GM12891 (cell line): Measurements from ENCODE around the gene GPR153.

ENCODE experiments used
- DNase-seq: peaks from one replicate; pipeline ENCODE4 v3.0.0; 2011; ENCODE audit warnings: low spot score; ENCODE audit not compliant: insufficient read length
- FAIRE-seq: peaks from 2 replicates; lab custom pipeline; 2011; peaks lifted over from hg19 to GRCh38; lab: Jason Lieb, UNC
- PAX5 ChIP-seq: IDR thresholded peaks from 2 replicates; pipeline ENCODE4 v1.6.1; 2011; ENCODE audit warnings: low read length, moderate library complexity, mild to moderate bottlenecking; ENCODE audit not compliant: insufficient read depth, severe bottlenecking
- POLR2A ChIP-seq: IDR thresholded peaks from 2 replicates; pipeline ENCODE4 v1.6.1; 2011; ENCODE audit warnings: low read depth, low read length, control low read depth
- POLR2AphosphoS5 ChIP-seq: IDR thresholded peaks from 2 replicates; pipeline ENCODE4 v1.6.1; 2011; ENCODE audit warnings: low read depth, low read length, control low read depth
- POU2F2 ChIP-seq: IDR thresholded peaks from 2 replicates; pipeline ENCODE4 v1.6.1; 2011; ENCODE audit warnings: low read depth, mild to moderate bottlenecking, control low read depth, low read length, moderate library complexity
- SPI1 ChIP-seq: IDR thresholded peaks from 2 replicates; pipeline ENCODE4 v1.6.1; 2011; ENCODE audit warnings: low read depth, low read length, control low read depth
- TAF1 ChIP-seq: IDR thresholded peaks from 2 replicates; pipeline ENCODE4 v1.6.1; 2011; ENCODE audit warnings: low read depth, low read length, control low read depth

GPR153 gene

GRCh38 chr1:6245869-6246496 is 14.9 kb downstream of the GPR153 start:
- FAIRE-seq (no peak), DNase-seq (no peak)
- TF ChIP-seq POLR2AphosphoS5 (no peak), TAF1 (no peak), PAX5 (no peak), POLR2A (no peak), POU2F2 (no peak), SPI1 (no peak)

DNA sequence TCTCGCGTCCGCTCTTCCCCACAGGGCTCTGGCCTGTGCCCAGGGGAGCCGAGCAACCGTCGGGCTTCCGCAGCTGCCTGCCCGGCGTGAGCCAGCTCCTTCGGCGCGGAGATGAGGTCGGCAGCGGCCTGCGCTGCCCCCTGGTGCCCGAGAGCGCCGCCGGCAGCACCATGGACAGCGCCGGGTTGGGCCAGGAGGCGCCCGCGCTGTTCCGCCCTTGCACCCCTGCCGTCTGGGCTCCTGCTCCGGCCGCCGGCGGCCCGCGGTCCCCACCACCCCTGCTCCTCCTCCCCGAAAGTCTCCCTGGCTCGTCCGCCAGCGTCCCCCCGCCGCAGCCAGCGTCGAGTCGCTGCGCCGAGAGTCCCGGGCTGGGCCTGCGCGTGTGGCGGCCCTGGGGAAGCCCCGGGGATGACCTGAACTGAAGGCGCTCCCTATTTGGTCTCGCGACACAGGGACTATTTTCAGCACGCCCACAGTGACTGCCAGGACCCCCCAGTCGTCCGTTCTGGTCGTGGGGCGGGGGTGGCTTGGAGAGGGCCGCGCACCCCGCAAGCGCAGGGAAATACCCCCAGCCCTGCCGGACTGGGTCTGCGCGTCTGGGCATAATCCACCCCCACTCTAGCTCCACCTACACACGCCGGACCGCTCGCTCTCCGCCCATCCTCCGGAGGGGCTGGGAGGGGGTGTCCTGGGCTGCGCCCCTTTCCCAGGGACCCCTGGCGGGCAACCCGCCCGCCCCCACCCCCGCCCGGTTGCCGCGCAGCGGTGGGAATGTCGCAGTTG is 15.6 kb downstream of the GPR153 start:
- FAIRE-seq (peak; percentile 95), DNase-seq (peak; percentile 93)

DNA sequence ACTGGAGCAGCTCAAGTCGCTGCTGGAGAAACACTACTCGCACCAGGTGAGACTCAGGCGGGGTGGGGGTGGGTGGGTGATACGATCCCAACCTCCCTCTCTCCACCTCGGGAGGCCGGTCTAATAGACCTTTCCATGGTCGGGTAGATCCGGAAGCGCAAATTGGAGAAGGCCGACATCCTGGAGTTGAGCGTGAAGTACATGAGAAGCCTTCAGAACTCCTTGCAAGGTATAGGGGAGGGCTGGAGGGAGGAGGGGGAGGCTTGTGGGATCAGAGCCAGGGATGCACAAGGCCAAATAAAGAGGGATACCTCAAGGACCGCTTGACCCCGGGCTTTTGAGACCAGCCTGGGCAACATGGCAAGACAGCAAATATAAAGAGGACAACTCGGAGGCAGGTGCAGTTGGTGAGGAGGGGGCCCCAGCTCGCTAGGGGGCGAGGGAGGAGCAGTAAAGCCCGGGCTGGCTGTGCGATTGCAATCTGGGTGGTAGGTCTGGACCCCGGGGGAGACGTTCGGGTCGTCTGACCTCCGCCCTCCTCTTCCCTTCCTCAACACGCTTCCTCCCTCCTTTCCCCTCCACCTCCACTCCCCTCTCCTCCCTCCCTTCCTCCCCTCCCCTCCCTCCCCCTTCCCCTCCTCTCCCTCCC is 16.4 kb downstream of the GPR153 start:
- DNase-seq (no peak), FAIRE-seq (no peak)
- TF ChIP-seq POU2F2 (no peak), POLR2AphosphoS5 (no peak), TAF1 (no peak), SPI1 (no peak), POLR2A (no peak), PAX5 (no peak)

More for the DNA sequence above, 15.6 kb downstream of the GPR153 start:
- TF ChIP-seq SPI1, result 0 out of 2 replicates have a peak, but pooled peaks have one; percentile 12
- TF ChIP-seq PAX5, result no peak

DNA sequence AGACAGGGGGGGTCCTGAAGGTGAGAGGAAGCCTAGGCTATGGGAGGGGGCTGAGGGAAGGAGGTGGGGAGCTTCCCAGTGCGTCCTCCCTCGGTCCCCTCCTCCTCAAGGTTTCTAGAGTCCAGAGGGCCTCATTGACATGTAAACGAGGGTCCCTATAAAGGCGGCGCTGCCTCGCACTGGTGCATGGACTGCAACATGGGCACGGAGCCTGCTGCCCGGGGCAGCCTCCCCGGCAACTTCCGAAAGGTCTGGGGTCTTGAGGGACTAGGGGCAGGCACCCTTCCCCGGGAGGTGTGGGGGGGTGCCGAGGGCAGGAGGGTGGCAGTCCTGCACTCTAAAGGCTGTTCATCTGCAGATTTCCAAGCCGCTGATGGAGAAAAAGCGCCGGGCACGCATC is 16.9 kb downstream of the GPR153 start, which contains the start of gene HES3:
HES3 (plus strand) TSS at position 187 of the 400 bp plus-strand sequence; CDS start at position 374, 187 bp downstream.
- no peak for FAIRE-seq
- no peak for DNase-seq
- no peak for TF ChIP-seq POLR2A
- no peak for TF ChIP-seq SPI1
- no peak for TF ChIP-seq POU2F2
- TF ChIP-seq TAF1, result no peak
- no peak for TF ChIP-seq PAX5
- TF ChIP-seq POLR2AphosphoS5, result no peak

GRCh38 chr1:6243053-6243834 is 17.7 kb downstream of the GPR153 start:
- TF ChIP-seq TAF1 (no peak), POLR2A (no peak), POLR2AphosphoS5 (no peak), SPI1 (no peak), POU2F2 (no peak), PAX5 (no peak)
- no peak for DNase-seq
- no peak for FAIRE-seq

DNA sequence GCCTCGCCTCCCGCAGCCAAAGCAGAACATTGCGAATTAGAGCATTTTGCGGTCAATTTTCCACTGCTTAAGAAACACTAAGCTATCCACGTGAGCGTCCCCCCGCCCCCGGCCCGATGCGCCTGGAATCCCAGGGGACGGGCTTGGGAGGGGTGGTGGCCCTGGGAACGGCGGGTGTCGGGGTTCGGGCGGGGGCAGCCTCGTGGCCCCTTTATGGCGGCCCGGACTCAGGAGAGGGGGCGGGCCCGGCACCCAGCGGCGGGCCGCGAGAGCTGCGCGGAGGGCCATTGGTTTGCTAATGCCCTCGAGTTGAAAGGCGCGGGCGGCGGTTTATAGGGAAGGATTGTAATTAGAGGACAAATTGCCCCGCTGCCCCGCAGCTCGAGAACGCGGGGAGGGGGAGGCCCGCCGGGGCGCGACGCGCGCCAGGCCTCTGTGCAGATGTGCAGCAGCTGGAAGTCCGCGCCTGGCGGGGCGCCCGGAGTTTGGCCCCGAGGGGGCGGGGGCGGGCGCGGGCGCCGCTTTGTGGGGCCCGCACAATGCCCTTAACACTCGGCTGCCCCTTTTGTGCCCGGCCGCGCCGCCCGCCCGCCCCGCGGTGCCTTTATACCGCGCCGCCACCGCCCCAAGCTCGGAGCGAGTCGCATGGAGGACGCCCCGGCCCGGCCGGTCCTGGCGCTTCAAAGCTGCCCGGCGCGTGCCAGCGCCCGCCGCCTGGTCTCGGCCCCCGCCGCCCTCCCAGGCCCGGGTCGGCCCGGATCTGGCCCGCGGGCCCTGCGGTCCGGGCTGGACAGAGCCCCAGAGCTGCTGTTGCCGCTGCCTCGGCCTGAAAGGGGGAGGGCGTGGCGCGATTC is 18.8 kb downstream of the GPR153 start:
- DNase-seq (no peak), FAIRE-seq (no peak)
- TF ChIP-seq POLR2AphosphoS5, result no peak
- TF ChIP-seq PAX5, result no peak
- no peak for TF ChIP-seq SPI1
- TF ChIP-seq POU2F2, result no peak
- no peak for TF ChIP-seq TAF1
- TF ChIP-seq POLR2A, result no peak

DNA sequence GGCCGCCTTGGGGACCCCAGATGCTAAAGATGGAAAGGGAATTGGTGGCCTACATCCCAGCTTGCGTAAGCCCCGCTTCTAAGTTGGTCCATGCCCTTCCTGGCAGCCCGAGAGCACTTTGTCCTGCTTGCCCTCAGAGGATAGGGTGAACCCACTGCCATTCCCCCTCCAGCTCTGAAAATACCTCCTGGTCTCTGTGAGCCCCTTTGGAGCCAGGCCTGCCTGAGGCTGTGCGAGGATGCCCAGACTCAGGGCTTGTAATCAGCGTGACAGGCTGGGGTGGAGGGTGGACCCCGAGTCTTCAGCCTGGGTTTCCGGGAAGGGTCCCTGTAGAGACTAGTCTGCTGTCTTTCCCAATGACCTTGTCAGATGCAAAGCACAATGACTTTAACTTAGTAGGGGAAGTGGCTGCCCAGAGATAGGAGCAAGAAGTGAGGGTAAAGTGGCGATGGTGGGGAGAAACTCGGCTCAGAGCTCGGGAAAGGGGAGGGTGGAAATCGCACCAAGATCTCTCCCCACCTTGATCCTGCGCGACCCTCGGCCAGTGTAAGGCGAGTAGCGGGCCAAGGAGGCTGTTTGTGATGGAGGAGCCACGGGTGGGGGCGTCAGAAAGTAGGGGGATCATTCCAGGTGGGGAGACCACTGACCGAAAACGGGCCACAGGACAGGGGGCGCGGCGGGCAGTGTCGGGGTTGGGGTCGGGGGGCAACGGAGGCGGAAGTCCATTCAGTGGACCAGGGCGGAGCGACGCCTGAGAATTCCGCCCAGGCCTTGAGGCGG is 19.6 kb downstream of the GPR153 start:
- DNase-seq (no peak), FAIRE-seq (no peak)
- TF ChIP-seq POLR2AphosphoS5 (no peak), POLR2A (no peak), PAX5 (no peak)
